Uterus (tissue), 2 donors: ENCODE data around the gene LMOD2.

Experiments used
- POLR2A ChIP-seq, 2 donors: fragments of 450-650 bp; IDR thresholded peaks; one replicate each; pipeline ENCODE4 v1.6.1; 2016; ENCODE audit warnings: antibody characterized with exemption in 2 of 2, mild to moderate bottlenecking in 1 of 2, moderate library complexity in 1 of 2
- TF ChIP-seq, protein P1 (sequence below), 4 experiments: fragments of 200-600 bp in 2 of 4; fragments of 450-650 bp in 2 of 4; sonication (generic) in 2 of 4; IDR thresholded peaks; one replicate each; pipeline ENCODE4 v1.5.1; 2016 to 2019; ENCODE audit warnings: antibody characterized with exemption in 4 of 4, mild to moderate bottlenecking in 2 of 4, moderate library complexity in 1 of 4

- TF ChIP-seq, protein P1, sequence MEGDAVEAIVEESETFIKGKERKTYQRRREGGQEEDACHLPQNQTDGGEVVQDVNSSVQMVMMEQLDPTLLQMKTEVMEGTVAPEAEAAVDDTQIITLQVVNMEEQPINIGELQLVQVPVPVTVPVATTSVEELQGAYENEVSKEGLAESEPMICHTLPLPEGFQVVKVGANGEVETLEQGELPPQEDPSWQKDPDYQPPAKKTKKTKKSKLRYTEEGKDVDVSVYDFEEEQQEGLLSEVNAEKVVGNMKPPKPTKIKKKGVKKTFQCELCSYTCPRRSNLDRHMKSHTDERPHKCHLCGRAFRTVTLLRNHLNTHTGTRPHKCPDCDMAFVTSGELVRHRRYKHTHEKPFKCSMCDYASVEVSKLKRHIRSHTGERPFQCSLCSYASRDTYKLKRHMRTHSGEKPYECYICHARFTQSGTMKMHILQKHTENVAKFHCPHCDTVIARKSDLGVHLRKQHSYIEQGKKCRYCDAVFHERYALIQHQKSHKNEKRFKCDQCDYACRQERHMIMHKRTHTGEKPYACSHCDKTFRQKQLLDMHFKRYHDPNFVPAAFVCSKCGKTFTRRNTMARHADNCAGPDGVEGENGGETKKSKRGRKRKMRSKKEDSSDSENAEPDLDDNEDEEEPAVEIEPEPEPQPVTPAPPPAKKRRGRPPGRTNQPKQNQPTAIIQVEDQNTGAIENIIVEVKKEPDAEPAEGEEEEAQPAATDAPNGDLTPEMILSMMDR (IDR thresholded peaks at IDR 0.05) = no peak
- TF ChIP-seq POLR2A (IDR thresholded peaks at IDR 0.05) = no peak
Measured at GRCh38 chr7:123679614-123680013, 23.9 kb downstream of the LMOD2 start.
